Stimulated activated CD8-positive, alpha-beta memory T cell treated with anti-CD3 and anti-CD28 coated beads, Interleukin-4, amount 100 ng/mL, for 4 hours (primary cell): ENCODE measurements around the gene ACACB.
"Not testable (repeated sequence)": the region's sequence is repeated elsewhere in the genome, so short reads cannot be mapped to it uniquely, and the experiment has no call there.

Experiments used
- DNase-seq, 2 donors: peaks; one replicate each; pipeline ENCODE4 v3.0.0-alpha.2; 2020; ENCODE audit warnings: low read depth in 2 of 2, low spot score in 1 of 2

ACACB gene

GRCh38 chr12:109139360-109139759, 23.0 kb downstream of the ACACB start:
- DNase-seq: no peak

- DNase-seq: no peak
Observed at GRCh38 chr12:109139791-109140190, 23.4 kb downstream of the ACACB start.

GRCh38 chr12:109140560-109140959, 24.2 kb downstream of the ACACB start:
- no peak for DNase-seq

GRCh38 chr12:109144224-109144623, 27.8 kb downstream of the ACACB start:
- DNase-seq: no peak

- not testable (repeated sequence) for DNase-seq
Observed at GRCh38 chr12:109147126-109147525, 30.7 kb downstream of the ACACB start.

GRCh38 chr12:109147954-109148353, 31.6 kb downstream of the ACACB start:
- DNase-seq: no peak

- no peak for DNase-seq
Observed at GRCh38 chr12:109150124-109150640, 33.8 kb downstream of the ACACB start.

GRCh38 chr12:109151457-109151856, 35.1 kb downstream of the ACACB start:
- DNase-seq: no peak

- DNase-seq: no peak
Observed at GRCh38 chr12:109153821-109154441, 37.5 kb downstream of the ACACB start.

- DNase-seq: peak; percentile 42 to 60
Observed at GRCh38 chr12:109154451-109155438, 38.4 kb downstream of the ACACB start.

- no peak for DNase-seq
Observed at GRCh38 chr12:109156036-109156435, 39.6 kb downstream of the ACACB start.

GRCh38 chr12:109156586-109156985, 40.2 kb downstream of the ACACB start:
- no peak for DNase-seq

GRCh38 chr12:109157986-109158385, 41.6 kb downstream of the ACACB start:
- DNase-seq: no peak

- no peak for DNase-seq
Observed at GRCh38 chr12:109160433-109160832, 44.0 kb downstream of the ACACB start.

- DNase-seq: no peak
Observed at GRCh38 chr12:109160873-109161272, 44.5 kb downstream of the ACACB start.

GRCh38 chr12:109162551-109162950, 46.2 kb downstream of the ACACB start:
- no peak for DNase-seq

- DNase-seq: no peak
Observed at GRCh38 chr12:109163167-109163566, 46.8 kb downstream of the ACACB start.

GRCh38 chr12:109165599-109165998, 49.2 kb downstream of the ACACB start:
- DNase-seq: no peak

- DNase-seq: no peak
Observed at GRCh38 chr12:109166371-109166770, 50.0 kb downstream of the ACACB start.

GRCh38 chr12:109167781-109168180, 51.4 kb downstream of the ACACB start:
- no peak for DNase-seq

GRCh38 chr12:109169262-109169661, 52.9 kb downstream of the ACACB start:
- DNase-seq: no peak

GRCh38 chr12:109169686-109170085, 53.3 kb downstream of the ACACB start:
- DNase-seq: no peak
